DND-41 (cell line): Measurements from ENCODE around the gene COQ6.
"Not testable (repeated sequence)": the region's sequence is repeated elsewhere in the genome, so short reads cannot be mapped to it uniquely, and the experiment has no call there.

Source experiments
- ATAC-seq: fragments of 200-7000 bp; cut with Tn5 transposase; 3 replicates; pipeline ENCODE4 v1.9.1; 2021; ENCODE audit warnings: low read depth; ENCODE audit not compliant: insufficient read depth
- DNase-seq: peaks from one replicate; pipeline ENCODE4 v3.0.0-alpha.2; 2020
- H2AFZ ChIP-seq: 2 replicates; pipeline ENCODE4 v1.6.0; 2012; ENCODE audit warnings: low read depth, low read length
- H3K27ac ChIP-seq: 2 replicates; pipeline ENCODE4 v1.5.1; 2012; ENCODE audit warnings: low read length, inconsistent platforms
- H3K27me3 ChIP-seq: fragments of 200-600 bp; sonication (generic); 2 replicates; pipeline ENCODE4 v1.6.0; 2012; ENCODE audit warnings: low read length, mild to moderate bottlenecking, inconsistent platforms; ENCODE audit not compliant: insufficient read depth, poor library complexity
- H3K36me3 ChIP-seq: 2 replicates; pipeline ENCODE4 v1.5.1; 2012; ENCODE audit warnings: low read length, inconsistent platforms; ENCODE audit not compliant: insufficient read depth
- H3K4me1 ChIP-seq: 2 replicates; pipeline ENCODE4 v1.5.1; 2012; ENCODE audit warnings: mild to moderate bottlenecking, low read length; ENCODE audit not compliant: insufficient read depth
- H3K4me2 ChIP-seq: 2 replicates; pipeline ENCODE4 v1.6.0; 2012; ENCODE audit warnings: mild to moderate bottlenecking, moderate library complexity, low read length, inconsistent platforms; ENCODE audit not compliant: insufficient read depth
- H3K4me3 ChIP-seq, 2 experiments: fragments of 200-600 bp in 1 of 2; shearing (Covaris generic) in 1 of 2; 2 replicates each; pipeline ENCODE4 v1.5.1; 2012 to 2016; ENCODE audit warnings: inconsistent platforms in 2 of 2, low read length in 2 of 2, mild to moderate bottlenecking in 2 of 2, low read depth in 1 of 2, moderate library complexity in 1 of 2
- H3K79me2 ChIP-seq: 2 replicates; pipeline ENCODE4 v1.6.0; 2012; ENCODE audit warnings: low read length, inconsistent platforms; ENCODE audit not compliant: insufficient read depth
- H3K9ac ChIP-seq: 2 replicates; pipeline ENCODE4 v1.6.0; 2012; ENCODE audit warnings: low read depth, mild to moderate bottlenecking, inconsistent platforms, low read length, moderate library complexity
- H3K9me3 ChIP-seq: 2 replicates; pipeline ENCODE4 v1.5.1; 2012; ENCODE audit warnings: low read length, moderate library complexity, mild to moderate bottlenecking, inconsistent platforms; ENCODE audit not compliant: insufficient read depth, severe bottlenecking
- H4K20me1 ChIP-seq: 2 replicates; pipeline ENCODE4 v1.6.0; 2012; ENCODE audit warnings: low read length; ENCODE audit not compliant: insufficient read depth
- CTCF ChIP-seq: IDR thresholded peaks from 2 replicates; pipeline ENCODE4 v1.5.1; 2012; ENCODE audit warnings: borderline replicate concordance, low read length, moderate library complexity, mild to moderate bottlenecking; ENCODE audit not compliant: poor library complexity, severe bottlenecking; ENCODE audit errors: extremely low read depth
- EZH2 ChIP-seq: IDR thresholded peaks from 3 replicates; pipeline ENCODE4 v1.6.1; 2012; ENCODE audit warnings: borderline replicate concordance, low read depth, mild to moderate bottlenecking, moderate library complexity, low read length, inconsistent platforms; ENCODE audit not compliant: severe bottlenecking

The COQ6 gene

GRCh38 chr14:73997108-73997943, 47.2 kb downstream of the COQ6 start:
- TF ChIP-seq EZH2 = no peak
- no peak for TF ChIP-seq CTCF
- H3K27ac ChIP-seq = no peak overlapping the region
- H3K9me3 ChIP-seq = no peaks in the 10 kb centered on the region

DNA sequence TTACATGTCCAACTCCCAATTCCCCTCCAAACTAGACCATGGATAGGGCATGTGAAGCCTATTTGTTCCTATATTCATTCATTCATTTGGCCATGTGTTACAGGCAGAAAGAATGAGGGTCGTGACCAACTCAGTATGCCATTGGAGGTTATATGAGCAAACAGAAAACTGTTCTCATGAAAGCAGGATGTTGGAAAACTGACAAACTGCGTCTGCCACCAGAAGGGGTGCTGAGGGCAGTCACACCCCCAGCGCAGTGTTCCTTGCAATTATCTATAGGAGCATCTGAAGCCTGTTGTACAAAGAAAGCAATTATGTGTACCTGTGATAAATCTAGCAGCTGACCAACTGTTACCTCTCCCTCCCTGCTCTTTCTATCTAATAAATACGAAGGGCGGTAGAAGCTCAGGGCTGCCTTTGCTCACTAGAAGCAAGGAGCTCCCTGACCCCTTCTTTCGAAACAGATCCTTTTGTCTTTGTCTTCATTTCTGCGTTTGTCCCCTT, 47.9 kb downstream of the COQ6 start:
- Histone ChIP-seq H3K27me3 (no peaks in the 10 kb centered on the region), H3K79me2 (no peaks in the 10 kb centered on the region), H3K4me1 (no peaks in the 10 kb centered on the region), H3K4me2 (no peak overlapping the region), H4K20me1 (no peaks in the 10 kb centered on the region), H3K9ac (no peak overlapping the region), H2AFZ (no peak overlapping the region), H3K36me3 (peaks cover 12% of the 10 kb centered on the region; the same call in 1 of the 2 replicates), H3K9me3 (no peaks in the 10 kb centered on the region), H3K27ac (no peak overlapping the region), H3K4me3 (no peak overlapping the region)
- ATAC-seq = no peak
- DNase-seq = no peak
- TF ChIP-seq CTCF (no peak), EZH2 (no peak)

More at GRCh38 chr14:73997108-73997943, 47.2 kb downstream of the COQ6 start:
- Histone ChIP-seq H3K27me3 (no peaks in the 10 kb centered on the region), H2AFZ (no peak overlapping the region), H4K20me1 (no peaks in the 10 kb centered on the region), H3K4me1 (no peaks in the 10 kb centered on the region), H3K4me3 (no peak overlapping the region), H3K79me2 (no peaks in the 10 kb centered on the region), H3K36me3 (peaks cover 12% of the 10 kb centered on the region; the same call in 1 of the 2 replicates), H3K4me2 (no peak overlapping the region), H3K9ac (no peak overlapping the region)
- ATAC-seq = no peak
- no peak for DNase-seq

DNA sequence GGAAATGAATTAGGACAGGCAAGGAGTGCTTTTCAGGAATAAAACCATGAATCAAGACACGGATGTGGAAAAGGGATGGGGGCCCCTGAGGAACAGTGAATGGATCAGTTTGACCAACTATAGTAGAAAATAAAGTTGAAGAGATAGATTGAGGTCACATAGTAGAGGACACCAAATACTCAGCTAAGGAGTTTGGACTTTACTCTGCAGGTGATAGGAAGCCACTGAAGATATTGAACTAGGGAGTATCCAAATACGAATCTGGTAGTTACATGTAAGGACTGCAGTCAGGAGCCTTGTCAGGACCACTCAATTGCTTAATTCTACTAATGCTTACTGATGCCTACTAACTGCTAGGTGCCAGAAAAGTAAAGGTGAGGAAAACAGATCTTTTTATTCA, 48.6 kb downstream of the COQ6 start:
- Histone ChIP-seq H3K79me2 (no peaks in the 10 kb centered on the region), H3K9ac (no peak overlapping the region), H3K27ac (no peak overlapping the region), H3K4me2 (no peak overlapping the region), H3K36me3 (peaks cover 12% of the 10 kb centered on the region; the same call in 1 of the 2 replicates), H3K4me3 (no peak overlapping the region), H2AFZ (no peak overlapping the region), H4K20me1 (no peaks in the 10 kb centered on the region), H3K27me3 (no peaks in the 10 kb centered on the region), H3K9me3 (no peaks in the 10 kb centered on the region), H3K4me1 (no peaks in the 10 kb centered on the region)
- DNase-seq (no peak), ATAC-seq (no peak)
- TF ChIP-seq CTCF (no peak), EZH2 (no peak)

- not testable (repeated sequence) for H4K20me1 ChIP-seq, H2AFZ ChIP-seq, H3K79me2 ChIP-seq, H3K9ac ChIP-seq, H3K27ac ChIP-seq, ATAC-seq, H3K27me3 ChIP-seq, H3K9me3 ChIP-seq, DNase-seq, H3K4me2 ChIP-seq, H3K4me3 ChIP-seq, H3K4me1 ChIP-seq
- H3K36me3 ChIP-seq = peaks cover 20% of the 10 kb centered on the region
Observed at GRCh38 chr14:74005664-74006063, 55.6 kb downstream of the COQ6 start.
